Vagina (tissue), 2 donors: ENCODE data around the gene PPOX.

Experiments
- CTCF ChIP-seq, 3 experiments: fragments of 450-650 bp in 2 of 3; fragments of 200-600 bp in 1 of 3; sonication (generic) in 1 of 3; IDR thresholded peaks; one replicate each; pipeline ENCODE4 v1.5.1; 2017 to 2019; ENCODE audit warnings: antibody characterized with exemption in 3 of 3, mild to moderate bottlenecking in 2 of 3, moderate library complexity in 2 of 3
- POLR2A ChIP-seq, 2 donors: fragments of 450-650 bp; IDR thresholded peaks; one replicate each; pipeline ENCODE4 v1.6.1; 2017; ENCODE audit warnings: antibody characterized with exemption in 2 of 2, mild to moderate bottlenecking in 2 of 2, moderate library complexity in 2 of 2
- POLR2AphosphoS5 ChIP-seq, 2 donors: sonication (generic); formaldehyde crosslinking; IDR thresholded peaks; one replicate each; pipeline ENCODE4 v1.9.0; 2017; ENCODE audit warnings: antibody characterized with exemption in 2 of 2, mild to moderate bottlenecking in 2 of 2, low read depth in 1 of 2; ENCODE audit not compliant: insufficient read depth in 1 of 2

GRCh38 chr1:161158316-161159010 lies 7.8 kb upstream of the PPOX start:
- TF ChIP-seq CTCF (IDR thresholded peaks at IDR 0.05) (no peak), POLR2AphosphoS5 (IDR thresholded peaks at IDR 0.05; ENCODE audit: insufficient read depth in 1 of 2, low read depth in 1 of 2) (no peak), POLR2A (IDR thresholded peaks at IDR 0.05) (no peak)
